GM23338 (cell line): ENCODE results near the gene SORCS2. TPM values are rescaled to one million over a fixed set of nuclear protein-coding genes. Genes with fewer than 3 reads are reported as not detected.

Source experiments
- ATAC-seq: fragments of 200-7000 bp; cut with Tn5 transposase; 3 replicates; pipeline ENCODE4 v1.9.1; 2020
- DNase-seq: peaks from one replicate; pipeline ENCODE4 v3.0.0-alpha.2; 2015; ENCODE audit warnings: low spot score
- H2AFZ ChIP-seq: fragments of 200-600 bp; sonication (generic); 2 replicates; pipeline ENCODE4 v1.8.0; 2016; ENCODE audit warnings: antibody characterized with exemption, mild to moderate bottlenecking, moderate library complexity
- H3F3A ChIP-seq: fragments of 200-600 bp; sonication (generic); replicated peaks from 2 replicates; pipeline ENCODE4 v1.8.0; 2017; ENCODE audit warnings: antibody characterized with exemption, mixed run types, low read depth
- H3K27ac ChIP-seq: fragments of 200-600 bp; sonication (generic); 2 replicates; pipeline ENCODE4 v1.6.1; 2016; ENCODE audit warnings: low read depth
- H3K27me3 ChIP-seq: fragments of 200-600 bp; sonication (generic); 2 replicates; pipeline ENCODE4 v1.8.0; 2016; ENCODE audit warnings: mild to moderate bottlenecking, mixed run types, moderate library complexity; ENCODE audit not compliant: insufficient read depth
- H3K36me3 ChIP-seq: fragments of 200-600 bp; sonication (generic); 2 replicates; pipeline ENCODE4 v1.8.0; 2016; ENCODE audit warnings: mild to moderate bottlenecking; ENCODE audit not compliant: insufficient read depth
- H3K4me1 ChIP-seq: fragments of 200-600 bp; sonication (generic); 2 replicates; pipeline ENCODE4 v1.8.0; 2016; ENCODE audit warnings: mild to moderate bottlenecking, moderate library complexity; ENCODE audit not compliant: insufficient read depth
- H3K4me2 ChIP-seq: fragments of 200-600 bp; sonication (generic); 2 replicates; pipeline ENCODE4 v1.7.1; 2017; ENCODE audit warnings: mixed run types
- H3K4me3 ChIP-seq: fragments of 200-600 bp; sonication (generic); 2 replicates; pipeline ENCODE4 v1.6.1; 2016; ENCODE audit warnings: mixed run types
- H3K79me2 ChIP-seq: fragments of 200-600 bp; sonication (generic); replicated peaks from 2 replicates; pipeline ENCODE4 v1.8.0; 2017; ENCODE audit warnings: mild to moderate bottlenecking; ENCODE audit not compliant: insufficient read depth
- H3K9me2 ChIP-seq: fragments of 200-600 bp; sonication (generic); 2 replicates; pipeline ENCODE4 v1.8.0; 2017; ENCODE audit not compliant: insufficient read depth
- H4K20me1 ChIP-seq: fragments of 200-600 bp; sonication (generic); replicated peaks from 2 replicates; pipeline ENCODE4 v1.8.0; 2017; ENCODE audit warnings: mild to moderate bottlenecking; ENCODE audit not compliant: insufficient read depth
- H3K27ac Mint-ChIP-seq: 2 replicates; pipeline ENCODE4 v1.8.0; 2020; ENCODE audit warnings: inconsistent platforms, mild to moderate bottlenecking, moderate library complexity, mixed read lengths
- H3K27me3 Mint-ChIP-seq: 3 replicates; pipeline ENCODE4 v1.8.0; 2022; ENCODE audit warnings: low read depth, mild to moderate bottlenecking, moderate library complexity, mixed read lengths, inconsistent platforms; ENCODE audit not compliant: insufficient read depth, poor library complexity
- H3K36me3 Mint-ChIP-seq: 3 replicates; pipeline ENCODE4 v1.8.0; 2021; ENCODE audit warnings: low read depth, mild to moderate bottlenecking, inconsistent platforms, moderate library complexity, mixed read lengths
- H3K4me1 Mint-ChIP-seq: 3 replicates; pipeline ENCODE4 v1.8.0; 2020; ENCODE audit warnings: mild to moderate bottlenecking, inconsistent platforms, mixed read lengths
- H3K4me3 Mint-ChIP-seq: 3 replicates; pipeline ENCODE4 v1.8.0; 2021; ENCODE audit warnings: moderate library complexity, mild to moderate bottlenecking, inconsistent platforms, mixed read lengths
- H3K9me3 Mint-ChIP-seq: 3 replicates; pipeline ENCODE4 v1.8.0; 2020; ENCODE audit warnings: moderate library complexity, mild to moderate bottlenecking, inconsistent platforms, mixed read lengths
- EZH2 ChIP-seq: fragments of 200-600 bp; sonication (generic); IDR thresholded peaks from one replicate; pipeline ENCODE4 v1.8.0; 2017; ENCODE audit warnings: antibody characterized with exemption, mild to moderate bottlenecking, low read depth; ENCODE audit not compliant: unreplicated experiment
- EZH2phosphoT487 ChIP-seq: fragments of 200-600 bp; sonication (generic); IDR thresholded peaks from one replicate; pipeline ENCODE4 v1.8.1; 2018; ENCODE audit warnings: antibody characterized with exemption; ENCODE audit not compliant: unreplicated experiment
- NANOG ChIP-seq: IDR thresholded peaks from 2 replicates; pipeline ENCODE4 v1.6.1; 2016; ENCODE audit warnings: antibody characterized with exemption, borderline replicate concordance
- POLR2AphosphoS5 ChIP-seq: IDR thresholded peaks from 2 replicates; pipeline ENCODE4 v1.6.1; 2016; ENCODE audit warnings: antibody characterized with exemption, low read depth
- STAT1 ChIP-seq: IDR thresholded peaks from one replicate; pipeline ENCODE4 v1.6.1; 2016; ENCODE audit warnings: antibody characterized with exemption; ENCODE audit not compliant: unreplicated experiment
- polyA plus RNA-seq: library from polyadenylated mRNA; unstranded; fragments of >200 nt; fragmentation: Nextera tagmentation; extraction: Ambion mirVana; gene quantifications from 2 replicates; pipeline ENCODE4 v1.2.1, GENCODE V29; 2016
- total RNA-seq: library from RNA; depleted of rRNA; stranded (reverse); fragments of >200 nt; shearing (Covaris generic); gene quantifications from 2 replicates; pipeline ENCODE4 v1.2.3, GENCODE V29; 2014
- TF ChIP-seq, protein P1 (sequence below), 2 experiments: fragments of 200-600 bp in 1 of 2; sonication (generic) in 1 of 2; conservative IDR thresholded peaks; 2 replicates each; pipeline versions ENCODE4 v1.5.1 to v1.6.1; 2016 to 2017; ENCODE audit warnings: antibody characterized with exemption in 2 of 2, low read depth in 2 of 2, mild to moderate bottlenecking in 2 of 2, moderate library complexity in 1 of 2
- TF ChIP-seq, protein P2 (sequence below): IDR thresholded peaks from one replicate; pipeline ENCODE4 v1.6.1; 2018; ENCODE audit warnings: antibody characterized with exemption; ENCODE audit not compliant: unreplicated experiment
- TF ChIP-seq, protein P3 (sequence below): fragments of 250-450 bp; sonication (Bioruptor Pico); IDR thresholded peaks from 2 replicates; pipeline ENCODE4 v1.5.0; 2020; ENCODE audit warnings: mild to moderate bottlenecking, moderate library complexity

The SORCS2 gene
- total and polyA plus RNA-seq, 2 experiments from 2014 or later = 0.47 to 2.4 TPM

DNA sequence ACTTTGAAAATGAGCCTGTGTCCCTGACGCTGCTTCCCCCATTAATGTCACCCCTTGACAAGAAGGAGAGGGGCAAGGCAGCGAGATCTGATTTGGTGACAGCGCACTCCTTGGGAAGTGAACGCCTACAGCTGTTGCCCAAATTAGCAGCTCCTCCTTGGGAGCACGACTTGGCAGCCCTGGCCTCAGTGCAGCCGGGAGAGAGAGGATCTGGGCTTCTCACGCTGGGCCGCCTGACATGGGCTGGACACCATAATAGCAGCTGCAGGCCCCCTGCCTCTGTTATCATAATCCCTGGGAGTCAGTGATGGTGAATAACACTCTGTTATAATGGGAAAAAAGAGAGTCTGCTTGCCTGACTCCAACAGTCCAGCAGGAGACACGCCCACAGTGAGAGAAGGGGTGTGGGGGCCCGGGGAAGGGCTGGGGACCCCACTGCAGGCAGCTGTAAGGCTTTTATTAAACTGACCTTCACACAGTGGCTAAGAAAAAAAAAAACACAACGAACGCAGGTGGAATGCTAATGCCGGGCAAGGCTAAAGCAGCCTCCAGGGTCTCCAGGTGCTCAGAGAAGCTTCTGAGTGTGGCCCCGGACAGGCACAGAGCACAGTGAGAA is 169.1 kb downstream of the SORCS2 start:
- Histone ChIP-seq H3K79me2 (no peaks in the 10 kb centered on the region), H3K27me3 (no peaks in the 10 kb centered on the region), H3K36me3 (no peaks in the 10 kb centered on the region), H3K9me2 (no peaks in the 10 kb centered on the region), H3K4me2 (no peak overlapping the region), H3K4me1 (no peaks in the 10 kb centered on the region), H3K27ac (no peak overlapping the region), H2AFZ (no peak overlapping the region), H3K4me3 (no peak overlapping the region), H3F3A (no peaks in the 10 kb centered on the region), H4K20me1 (no peaks in the 10 kb centered on the region)
- Mint-ChIP-seq H3K36me3 (no peaks in the 10 kb centered on the region), H3K27ac (no peak overlapping the region), H3K4me1 (peaks cover 7% of the 10 kb centered on the region), H3K27me3 (peaks cover 4% of the 10 kb centered on the region), H3K4me3 (no peak overlapping the region), H3K9me3 (no peaks in the 10 kb centered on the region)
- ATAC-seq (no peak), DNase-seq (no peak)
- no peak for TF ChIP-seq STAT1
- TF ChIP-seq, protein P1, sequence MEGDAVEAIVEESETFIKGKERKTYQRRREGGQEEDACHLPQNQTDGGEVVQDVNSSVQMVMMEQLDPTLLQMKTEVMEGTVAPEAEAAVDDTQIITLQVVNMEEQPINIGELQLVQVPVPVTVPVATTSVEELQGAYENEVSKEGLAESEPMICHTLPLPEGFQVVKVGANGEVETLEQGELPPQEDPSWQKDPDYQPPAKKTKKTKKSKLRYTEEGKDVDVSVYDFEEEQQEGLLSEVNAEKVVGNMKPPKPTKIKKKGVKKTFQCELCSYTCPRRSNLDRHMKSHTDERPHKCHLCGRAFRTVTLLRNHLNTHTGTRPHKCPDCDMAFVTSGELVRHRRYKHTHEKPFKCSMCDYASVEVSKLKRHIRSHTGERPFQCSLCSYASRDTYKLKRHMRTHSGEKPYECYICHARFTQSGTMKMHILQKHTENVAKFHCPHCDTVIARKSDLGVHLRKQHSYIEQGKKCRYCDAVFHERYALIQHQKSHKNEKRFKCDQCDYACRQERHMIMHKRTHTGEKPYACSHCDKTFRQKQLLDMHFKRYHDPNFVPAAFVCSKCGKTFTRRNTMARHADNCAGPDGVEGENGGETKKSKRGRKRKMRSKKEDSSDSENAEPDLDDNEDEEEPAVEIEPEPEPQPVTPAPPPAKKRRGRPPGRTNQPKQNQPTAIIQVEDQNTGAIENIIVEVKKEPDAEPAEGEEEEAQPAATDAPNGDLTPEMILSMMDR (conservative IDR thresholded peaks at IDR 0.05; ENCODE audit: low read depth in 2 of 2) = no peak
- TF ChIP-seq, protein P2, sequence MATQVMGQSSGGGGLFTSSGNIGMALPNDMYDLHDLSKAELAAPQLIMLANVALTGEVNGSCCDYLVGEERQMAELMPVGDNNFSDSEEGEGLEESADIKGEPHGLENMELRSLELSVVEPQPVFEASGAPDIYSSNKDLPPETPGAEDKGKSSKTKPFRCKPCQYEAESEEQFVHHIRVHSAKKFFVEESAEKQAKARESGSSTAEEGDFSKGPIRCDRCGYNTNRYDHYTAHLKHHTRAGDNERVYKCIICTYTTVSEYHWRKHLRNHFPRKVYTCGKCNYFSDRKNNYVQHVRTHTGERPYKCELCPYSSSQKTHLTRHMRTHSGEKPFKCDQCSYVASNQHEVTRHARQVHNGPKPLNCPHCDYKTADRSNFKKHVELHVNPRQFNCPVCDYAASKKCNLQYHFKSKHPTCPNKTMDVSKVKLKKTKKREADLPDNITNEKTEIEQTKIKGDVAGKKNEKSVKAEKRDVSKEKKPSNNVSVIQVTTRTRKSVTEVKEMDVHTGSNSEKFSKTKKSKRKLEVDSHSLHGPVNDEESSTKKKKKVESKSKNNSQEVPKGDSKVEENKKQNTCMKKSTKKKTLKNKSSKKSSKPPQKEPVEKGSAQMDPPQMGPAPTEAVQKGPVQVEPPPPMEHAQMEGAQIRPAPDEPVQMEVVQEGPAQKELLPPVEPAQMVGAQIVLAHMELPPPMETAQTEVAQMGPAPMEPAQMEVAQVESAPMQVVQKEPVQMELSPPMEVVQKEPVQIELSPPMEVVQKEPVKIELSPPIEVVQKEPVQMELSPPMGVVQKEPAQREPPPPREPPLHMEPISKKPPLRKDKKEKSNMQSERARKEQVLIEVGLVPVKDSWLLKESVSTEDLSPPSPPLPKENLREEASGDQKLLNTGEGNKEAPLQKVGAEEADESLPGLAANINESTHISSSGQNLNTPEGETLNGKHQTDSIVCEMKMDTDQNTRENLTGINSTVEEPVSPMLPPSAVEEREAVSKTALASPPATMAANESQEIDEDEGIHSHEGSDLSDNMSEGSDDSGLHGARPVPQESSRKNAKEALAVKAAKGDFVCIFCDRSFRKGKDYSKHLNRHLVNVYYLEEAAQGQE = no peak
- TF ChIP-seq EZH2 = no peak
- TF ChIP-seq NANOG = no peak
- TF ChIP-seq POLR2AphosphoS5 = no peak
- TF ChIP-seq EZH2phosphoT487 = no peak
- TF ChIP-seq, protein P3, sequence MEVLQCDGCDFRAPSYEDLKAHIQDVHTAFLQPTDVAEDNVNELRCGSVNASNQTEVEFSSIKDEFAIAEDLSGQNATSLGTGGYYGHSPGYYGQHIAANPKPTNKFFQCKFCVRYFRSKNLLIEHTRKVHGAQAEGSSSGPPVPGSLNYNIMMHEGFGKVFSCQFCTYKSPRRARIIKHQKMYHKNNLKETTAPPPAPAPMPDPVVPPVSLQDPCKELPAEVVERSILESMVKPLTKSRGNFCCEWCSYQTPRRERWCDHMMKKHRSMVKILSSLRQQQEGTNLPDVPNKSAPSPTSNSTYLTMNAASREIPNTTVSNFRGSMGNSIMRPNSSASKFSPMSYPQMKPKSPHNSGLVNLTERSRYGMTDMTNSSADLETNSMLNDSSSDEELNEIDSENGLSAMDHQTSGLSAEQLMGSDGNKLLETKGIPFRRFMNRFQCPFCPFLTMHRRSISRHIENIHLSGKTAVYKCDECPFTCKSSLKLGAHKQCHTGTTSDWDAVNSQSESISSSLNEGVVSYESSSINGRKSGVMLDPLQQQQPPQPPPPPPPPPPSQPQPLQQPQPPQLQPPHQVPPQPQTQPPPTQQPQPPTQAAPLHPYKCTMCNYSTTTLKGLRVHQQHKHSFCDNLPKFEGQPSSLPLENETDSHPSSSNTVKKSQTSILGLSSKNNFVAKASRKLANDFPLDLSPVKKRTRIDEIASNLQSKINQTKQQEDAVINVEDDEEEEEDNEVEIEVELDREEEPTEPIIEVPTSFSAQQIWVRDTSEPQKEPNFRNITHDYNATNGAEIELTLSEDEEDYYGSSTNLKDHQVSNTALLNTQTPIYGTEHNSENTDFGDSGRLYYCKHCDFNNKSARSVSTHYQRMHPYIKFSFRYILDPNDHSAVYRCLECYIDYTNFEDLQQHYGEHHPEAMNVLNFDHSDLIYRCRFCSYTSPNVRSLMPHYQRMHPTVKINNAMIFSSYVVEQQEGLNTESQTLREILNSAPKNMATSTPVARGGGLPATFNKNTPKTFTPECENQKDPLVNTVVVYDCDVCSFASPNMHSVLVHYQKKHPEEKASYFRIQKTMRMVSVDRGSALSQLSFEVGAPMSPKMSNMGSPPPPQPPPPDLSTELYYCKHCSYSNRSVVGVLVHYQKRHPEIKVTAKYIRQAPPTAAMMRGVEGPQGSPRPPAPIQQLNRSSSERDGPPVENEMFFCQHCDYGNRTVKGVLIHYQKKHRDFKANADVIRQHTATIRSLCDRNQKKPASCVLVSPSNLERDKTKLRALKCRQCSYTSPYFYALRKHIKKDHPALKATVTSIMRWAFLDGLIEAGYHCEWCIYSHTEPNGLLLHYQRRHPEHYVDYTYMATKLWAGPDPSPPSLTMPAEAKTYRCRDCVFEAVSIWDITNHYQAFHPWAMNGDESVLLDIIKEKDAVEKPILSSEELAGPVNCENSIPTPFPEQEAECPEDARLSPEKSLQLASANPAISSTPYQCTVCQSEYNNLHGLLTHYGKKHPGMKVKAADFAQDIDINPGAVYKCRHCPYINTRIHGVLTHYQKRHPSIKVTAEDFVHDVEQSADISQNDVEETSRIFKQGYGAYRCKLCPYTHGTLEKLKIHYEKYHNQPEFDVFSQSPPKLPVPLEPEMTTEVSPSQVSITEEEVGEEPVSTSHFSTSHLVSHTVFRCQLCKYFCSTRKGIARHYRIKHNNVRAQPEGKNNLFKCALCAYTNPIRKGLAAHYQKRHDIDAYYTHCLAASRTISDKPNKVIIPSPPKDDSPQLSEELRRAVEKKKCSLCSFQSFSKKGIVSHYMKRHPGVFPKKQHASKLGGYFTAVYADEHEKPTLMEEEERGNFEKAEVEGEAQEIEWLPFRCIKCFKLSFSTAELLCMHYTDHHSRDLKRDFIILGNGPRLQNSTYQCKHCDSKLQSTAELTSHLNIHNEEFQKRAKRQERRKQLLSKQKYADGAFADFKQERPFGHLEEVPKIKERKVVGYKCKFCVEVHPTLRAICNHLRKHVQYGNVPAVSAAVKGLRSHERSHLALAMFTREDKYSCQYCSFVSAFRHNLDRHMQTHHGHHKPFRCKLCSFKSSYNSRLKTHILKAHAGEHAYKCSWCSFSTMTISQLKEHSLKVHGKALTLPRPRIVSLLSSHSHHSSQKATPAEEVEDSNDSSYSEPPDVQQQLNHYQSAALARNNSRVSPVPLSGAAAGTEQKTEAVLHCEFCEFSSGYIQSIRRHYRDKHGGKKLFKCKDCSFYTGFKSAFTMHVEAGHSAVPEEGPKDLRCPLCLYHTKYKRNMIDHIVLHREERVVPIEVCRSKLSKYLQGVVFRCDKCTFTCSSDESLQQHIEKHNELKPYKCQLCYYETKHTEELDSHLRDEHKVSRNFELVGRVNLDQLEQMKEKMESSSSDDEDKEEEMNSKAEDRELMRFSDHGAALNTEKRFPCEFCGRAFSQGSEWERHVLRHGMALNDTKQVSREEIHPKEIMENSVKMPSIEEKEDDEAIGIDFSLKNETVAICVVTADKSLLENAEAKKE (CRISPR knock-in tag) = no peak
